Measurements from ENCODE around the gene NEU2.

Gene NEU2

GRCh38 chr2:233039212-233039845, 6.9 kb downstream of the NEU2 start:
- no peaks in the 10 kb centered on the region for H3K36me3 ChIP-seq (ENCODE audit: control insufficient read depth, insufficient read depth, low read length)
- no peak for DNase-seq (ENCODE audit: extremely low read depth, insufficient read length)
- no peaks in the 10 kb centered on the region; the same call in none of the 2 replicates for H3K27me3 ChIP-seq (replicated peaks; ENCODE audit: control insufficient read depth, insufficient read depth, low read length)
- H3K4me3 ChIP-seq (replicated peaks; ENCODE audit: low read depth, low read length): no peak overlapping the region
- no peak for TF ChIP-seq CTCF (IDR thresholded peaks at IDR 0.05; ENCODE audit: insufficient read depth, low read length, poor library complexity, severe bottlenecking)

DNA sequence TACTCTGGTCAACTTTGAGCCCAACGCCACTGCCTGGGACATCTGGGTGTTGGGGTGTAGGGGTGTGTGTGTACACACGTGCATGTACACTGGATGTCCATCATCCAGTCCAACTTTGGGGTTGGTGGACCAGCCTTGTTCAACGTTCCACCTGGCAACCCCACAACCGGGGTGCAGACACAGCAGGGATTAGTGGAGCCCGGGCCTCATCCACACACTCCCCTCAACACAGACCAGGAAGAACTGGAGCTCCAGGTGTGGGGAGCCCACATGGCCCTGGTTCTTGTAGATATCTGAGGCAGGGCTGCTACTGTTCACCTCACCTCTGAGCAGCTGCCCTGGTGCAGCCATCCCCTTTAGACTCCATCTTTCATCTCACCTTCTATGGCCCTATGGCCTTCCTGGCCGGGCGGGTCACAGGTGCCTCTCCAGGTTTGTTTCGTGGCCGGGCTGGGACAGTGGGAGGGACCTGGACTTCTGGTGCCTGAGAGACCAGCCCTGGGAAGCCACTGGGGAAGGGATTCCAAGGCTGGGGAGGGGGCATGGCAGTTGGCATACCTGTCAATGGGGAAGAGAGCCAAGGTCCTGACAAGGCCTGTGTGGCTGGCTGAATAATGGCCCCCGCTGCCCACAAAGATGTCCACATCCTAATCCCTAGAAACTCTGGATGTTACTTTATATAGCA, 7.5 kb downstream of the NEU2 start:
- H3K27me3 ChIP-seq (replicated peaks; ENCODE audit: control insufficient read depth, insufficient read depth, low read length): no peaks in the 10 kb centered on the region; the same call in none of the 2 replicates
- H3K4me3 ChIP-seq (replicated peaks; ENCODE audit: low read depth, low read length): no peak overlapping the region
- DNase-seq (ENCODE audit: extremely low read depth, insufficient read length): no peak
- no peaks in the 10 kb centered on the region for H3K36me3 ChIP-seq (ENCODE audit: control insufficient read depth, insufficient read depth, low read length)
- TF ChIP-seq CTCF (IDR thresholded peaks at IDR 0.05; ENCODE audit: insufficient read depth, low read length, poor library complexity, severe bottlenecking): no peak

- no peaks in the 10 kb centered on the region for H3K36me3 ChIP-seq (ENCODE audit: control insufficient read depth, insufficient read depth, low read length)
- no peak for DNase-seq (ENCODE audit: extremely low read depth, insufficient read length)
- TF ChIP-seq CTCF (IDR thresholded peaks at IDR 0.05; ENCODE audit: insufficient read depth, low read length, poor library complexity, severe bottlenecking): no peak
- no peak overlapping the region for H3K4me3 ChIP-seq (replicated peaks; ENCODE audit: low read depth, low read length)
- no peaks in the 10 kb centered on the region; the same call in none of the 2 replicates for H3K27me3 ChIP-seq (replicated peaks; ENCODE audit: control insufficient read depth, insufficient read depth, low read length)
Measured at GRCh38 chr2:233040571-233040970, 8.1 kb downstream of the NEU2 start.

GRCh38 chr2:233041722-233042323, 9.4 kb downstream of the NEU2 start:
- no peak for TF ChIP-seq CTCF (IDR thresholded peaks at IDR 0.05; ENCODE audit: insufficient read depth, low read length, poor library complexity, severe bottlenecking)
- no peak overlapping the region for H3K4me3 ChIP-seq (replicated peaks; ENCODE audit: low read depth, low read length)
- H3K36me3 ChIP-seq (ENCODE audit: control insufficient read depth, insufficient read depth, low read length): no peaks in the 10 kb centered on the region
- no peaks in the 10 kb centered on the region; the same call in none of the 2 replicates for H3K27me3 ChIP-seq (replicated peaks; ENCODE audit: control insufficient read depth, insufficient read depth, low read length)
- no peak for DNase-seq (ENCODE audit: extremely low read depth, insufficient read length)

DNA sequence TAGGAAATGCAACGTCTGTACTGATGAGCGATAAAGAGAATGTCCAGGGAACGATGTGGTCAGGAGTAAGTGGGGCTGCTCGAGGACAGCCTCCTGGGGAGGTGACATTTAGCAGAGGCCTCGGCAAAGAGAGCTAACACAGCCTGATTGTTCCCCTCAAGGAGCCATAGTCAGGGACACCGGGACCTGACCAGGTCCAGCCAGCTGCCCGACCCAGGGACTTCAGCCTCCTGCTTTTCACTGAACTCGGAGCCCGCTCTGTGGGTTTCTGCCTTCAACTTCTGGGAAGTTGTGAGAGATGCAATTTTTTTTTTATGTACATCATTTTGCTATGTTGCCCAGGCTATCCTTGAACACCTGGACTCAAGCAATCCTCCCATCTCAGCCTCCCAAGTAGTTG, 10.1 kb downstream of the NEU2 start:
- Histone ChIP-seq H3K4me3 (replicated peaks; ENCODE audit: low read depth, low read length) (no peak overlapping the region), H3K36me3 (ENCODE audit: control insufficient read depth, insufficient read depth, low read length) (no peaks in the 10 kb centered on the region), H3K27me3 (replicated peaks; ENCODE audit: control insufficient read depth, insufficient read depth, low read length) (no peaks in the 10 kb centered on the region; the same call in none of the 2 replicates)
- no peak for TF ChIP-seq CTCF (IDR thresholded peaks at IDR 0.05; ENCODE audit: insufficient read depth, low read length, poor library complexity, severe bottlenecking)
- DNase-seq (ENCODE audit: extremely low read depth, insufficient read length): no peak

Measured in GM06990 (cell line).